HepG2 (cell line): ENCODE measurements around the gene ANKRD13C. TPM values are rescaled to one million over a fixed set of nuclear protein-coding genes. Genes with fewer than 3 reads are reported as not detected.

Experiments
- ATAC-seq: fragments of 200-7000 bp; cut with Tn5 transposase; 3 replicates; pipeline ENCODE4 v1.9.1; 2020; ENCODE audit warnings: mild to moderate bottlenecking, moderate library complexity
- BruUV-seq: library from RNA; stranded (reverse); fragments of 400-500 nt; replicated peaks from 2 replicates; lab custom pipeline; 2021; lab: Mats Ljungman, UMichigan
- CTCF ChIA-PET: fragments of 300-600 bp; formaldehyde crosslinking; extraction: SDS; loops from one replicate; lab custom pipeline; 2021; ENCODE audit warnings: low total read pairs, inconsistent platforms, low intra/inter-chr PET ratio; lab: Yijun Ruan, JAX
- POLR2A ChIA-PET: fragments of 350-600 bp; sonication (Branson Sonifier 250); formaldehyde crosslinking; loops from one replicate; lab custom pipeline; 2020; ENCODE audit warnings: antibody characterized with exemption, inconsistent platforms; lab: Yijun Ruan, JAX
- DNase-seq: peaks from one replicate; pipeline ENCODE4 v3.0.0-alpha.2; 2015; ENCODE audit warnings: low spot score
- FAIRE-seq: peaks from 3 replicates; lab custom pipeline; 2011; peaks lifted over from hg19 to GRCh38; lab: Jason Lieb, UNC
- H2AFZ ChIP-seq: one replicate; pipeline ENCODE4 v1.6.1; 2011; ENCODE audit warnings: low read length, inconsistent platforms
- H3K27ac ChIP-seq: fragments of 300-600 bp; 3 replicates; pipeline ENCODE4 v1.8.0; 2011; ENCODE audit warnings: mixed run types, mild to moderate bottlenecking, mixed read lengths, low read length, inconsistent platforms; ENCODE audit not compliant: insufficient read depth; ENCODE audit errors: extremely low read length
- H3K27me3 ChIP-seq, 2 experiments: fragments of 200-600 bp in 1 of 2; 2 replicates in 1 of 2; 3 replicates in 1 of 2; pipeline versions ENCODE4 v1.6.0 to v1.8.0; 2011; ENCODE audit warnings: low read length in 2 of 2, mild to moderate bottlenecking in 2 of 2, moderate library complexity in 2 of 2, inconsistent platforms in 1 of 2; ENCODE audit not compliant: insufficient read depth in 2 of 2, control insufficient read depth in 1 of 2
- H3K36me3 ChIP-seq, 2 experiments: fragments of 200-600 bp in 1 of 2; replicated peaks in 1 of 2; 2 replicates in 1 of 2; 3 replicates in 1 of 2; pipeline versions ENCODE4 v1.5.1 to v1.8.0; 2011; ENCODE audit warnings: low read length in 2 of 2, inconsistent platforms in 1 of 2; ENCODE audit not compliant: insufficient read depth in 2 of 2, control insufficient read depth in 1 of 2
- H3K4me1 ChIP-seq: 2 replicates; pipeline ENCODE4 v1.5.1; 2012; ENCODE audit warnings: low read length, inconsistent platforms; ENCODE audit not compliant: insufficient read depth
- H3K4me2 ChIP-seq: 2 replicates; pipeline ENCODE4 v1.6.0; 2011; ENCODE audit warnings: low read depth, low read length, inconsistent platforms
- H3K4me3 ChIP-seq, 3 experiments: fragments of 200-600 bp in 1 of 3; sonication (generic), shearing (Covaris generic) in 1 of 3; replicated peaks in 1 of 3; 2 replicates each; pipeline ENCODE4 v1.5.1; 2011 to 2016; ENCODE audit warnings: low read length in 3 of 3, inconsistent platforms in 2 of 3, low read depth in 2 of 3, mild to moderate bottlenecking in 2 of 3, control low read depth in 1 of 3, mixed read lengths in 1 of 3; ENCODE audit not compliant: insufficient read depth in 1 of 3
- H3K79me2 ChIP-seq: one replicate; pipeline ENCODE4 v1.6.1; 2011; ENCODE audit warnings: low read length, inconsistent platforms; ENCODE audit not compliant: insufficient read depth
- H3K9ac ChIP-seq: 2 replicates; pipeline ENCODE4 v1.6.0; 2011; ENCODE audit warnings: mild to moderate bottlenecking, low read depth, low read length, inconsistent platforms; ENCODE audit not compliant: insufficient read depth
- H3K9me3 ChIP-seq: 2 replicates; pipeline ENCODE4 v1.5.1; 2012; ENCODE audit warnings: mild to moderate bottlenecking, low read length
- H4K20me1 ChIP-seq: 2 replicates; pipeline ENCODE4 v1.6.0; 2011; ENCODE audit warnings: inconsistent platforms, mild to moderate bottlenecking, low read length, moderate library complexity; ENCODE audit not compliant: insufficient read depth
- HNF1A ChIP-seq, 2 experiments: sonication (generic) in 1 of 2; formaldehyde crosslinking in 1 of 2; IDR thresholded peaks; 2 replicates each; pipeline versions ENCODE4 v1.4.0 to v1.6.1; 2016 to 2020; ENCODE audit warnings: borderline replicate concordance in 1 of 2, low read depth in 1 of 2, mild to moderate bottlenecking in 1 of 2, missing genetic modification reagents in 1 of 2
- KLF9 ChIP-seq: IDR thresholded peaks from 2 replicates; pipeline ENCODE4 v1.6.1; 2016; ENCODE audit warnings: low read depth
- MLXIP ChIP-seq: sonication (generic); formaldehyde crosslinking; IDR thresholded peaks from 2 replicates; pipeline ENCODE4 v1.9.0; 2021; ENCODE audit warnings: missing genetic modification reagents, borderline replicate concordance
- NONO ChIP-seq, 2 experiments: fragments of 450-650 bp in 1 of 2; sonication (generic) in 1 of 2; formaldehyde crosslinking in 1 of 2; IDR thresholded peaks in 1 of 2; conservative IDR thresholded peaks in 1 of 2; 2 replicates each; pipeline versions ENCODE4 v1.6.1 to v1.8.0; 2017 to 2022; ENCODE audit warnings: mild to moderate bottlenecking in 1 of 2, missing genetic modification reagents in 1 of 2, moderate library complexity in 1 of 2
- PBX3 ChIP-seq: sonication (generic); formaldehyde crosslinking; IDR thresholded peaks from 2 replicates; pipeline ENCODE4 v1.8.1; 2023; ENCODE audit warnings: missing genetic modification reagents, inconsistent platforms, borderline replicate concordance
- RAD51 ChIP-seq: fragments of 450-650 bp; IDR thresholded peaks from 2 replicates; pipeline ENCODE4 v1.6.1; 2016; ENCODE audit warnings: borderline replicate concordance
- SP4 ChIP-seq: sonication (generic); formaldehyde crosslinking; IDR thresholded peaks from 2 replicates; pipeline ENCODE4 v1.8.1; 2023; ENCODE audit warnings: mild to moderate bottlenecking, missing genetic modification reagents
- ZBTB21 ChIP-seq: sonication (generic); formaldehyde crosslinking; IDR thresholded peaks from 2 replicates; pipeline ENCODE4 v1.4.0; 2020; ENCODE audit warnings: missing genetic modification reagents
- ZNF362 ChIP-seq: sonication (generic); formaldehyde crosslinking; IDR thresholded peaks from 2 replicates; pipeline ENCODE4 v1.4.0; 2020; ENCODE audit warnings: missing genetic modification reagents, mild to moderate bottlenecking, borderline replicate concordance
- ZNF570 ChIP-seq: sonication (generic); formaldehyde crosslinking; IDR thresholded peaks from 2 replicates; pipeline ENCODE4 v1.4.0; 2020; ENCODE audit warnings: mild to moderate bottlenecking, missing genetic modification reagents, borderline replicate concordance
- ZNF674 ChIP-seq: sonication (generic); formaldehyde crosslinking; IDR thresholded peaks from 2 replicates; pipeline ENCODE4 v1.5.0; 2020; ENCODE audit warnings: low read depth, mild to moderate bottlenecking, missing genetic modification reagents
- WGBS: methylation state at CpG from one replicate; pipeline ENCODE4 v1.1.6; 2017; ENCODE audit warnings: low lambda C conversion rate; 5-methylcytosine and 5-hydroxymethylcytosine counted together
- in situ Hi-C: cut with HindIII; loops from 2 replicates; pipeline ENCODE4 v1.10.0; 2017; ENCODE audit warnings: low pct_unique_long_range_greater_than_20kb; ENCODE audit not compliant: extremely low pct_ligation_motif_present
- intact Hi-C: fragments of 100-400 bp; cut with micrococcal nuclease; formaldehyde crosslinking; loops from one replicate; pipeline ENCODE4 v1.10.0; 2022; ENCODE audit not compliant: unreplicated experiment
- polyA plus RNA-seq, 8 experiments: library from polyadenylated mRNA; depleted of rRNA in 3 of 8; stranded (reverse) in 7 of 8; unstranded in 1 of 8; fragments of >200 nt; fragmentation: Illumina TruSeq in 4 of 8; extraction: Trizol in 4 of 8; gene quantifications; 2 replicates each; pipeline versions ENCODE4 v1.2.1 to v1.2.3, GENCODE V29; 2011 to 2016; ENCODE audit warnings: low read depth in 4 of 8, missing spikeins in 1 of 8, mixed read lengths in 1 of 8; ENCODE audit not compliant: insufficient read depth in 1 of 8
- total RNA-seq, 5 experiments: library from RNA; depleted of rRNA; stranded (reverse); fragments of >200 nt; fragmentation: Illumina TruSeq; extraction: Trizol; gene quantifications; 2 replicates each; pipeline ENCODE4 v1.2.3, GENCODE V29; 2016; ENCODE audit warnings: low read depth in 1 of 5

ANKRD13C gene
- total and polyA plus RNA-seq, 2 of the 13 experiments (the other 11 are each of a cell fraction or from before 2014, with no cell fraction given) = 6.2 to 17.6 TPM

- in situ Hi-C loops = no loop called here
- H3K27me3 ChIP-seq = peaks cover 0 to 9% of the 10 kb centered on the region in 2 experiments; a peak in 2 of 5 replicates
- H4K20me1 ChIP-seq = no peaks in the 10 kb centered on the region
- no TSS peak for BruUV-seq
- intact Hi-C loops = no loop called here
- ATAC-seq = no peak
- H3K36me3 ChIP-seq = no peaks in the 10 kb centered on the region
- no peak overlapping the region for H3K27ac ChIP-seq
- ChIA-PET POLR2A (no interaction called here), CTCF (no interaction called here)
- no peak overlapping the region for H3K4me2 ChIP-seq
- H3K4me3 ChIP-seq = no peak overlapping the region
- WGBS = 27% methylated on average over 1 of the region's 1 CpG
- DNase-seq = no peak
- FAIRE-seq = no peak
- H3K79me2 ChIP-seq = no peaks in the 10 kb centered on the region
- no peaks in the 10 kb centered on the region for H3K9me3 ChIP-seq
- TF ChIP-seq MLXIP = no peak
- TF ChIP-seq ZBTB21 = no peak
- no peak for TF ChIP-seq NONO (IDR thresholded peaks at IDR 0.05)
- TF ChIP-seq NONO (CRISPR knock-in tag; conservative IDR thresholded peaks at IDR 0.05) = no peak
- no peak for TF ChIP-seq ZNF362 (CRISPR knock-in tag)
- no peak for TF ChIP-seq HNF1A (IDR thresholded peaks at IDR 0.05; ENCODE audit: low read depth)
- no peak for TF ChIP-seq HNF1A (CRISPR knock-in tag; IDR thresholded peaks at IDR 0.05; ENCODE audit: borderline replicate concordance)
- no peak for TF ChIP-seq KLF9 (CRISPR knock-in tag)
- no peak for TF ChIP-seq ZNF570 (CRISPR knock-in tag)
- no peak for TF ChIP-seq PBX3
- no peak for TF ChIP-seq ZNF674 (CRISPR knock-in tag)
- no peak for TF ChIP-seq SP4 (CRISPR knock-in tag)
- no peak for TF ChIP-seq RAD51
- H3K9ac ChIP-seq = no peak overlapping the region
- no peak overlapping the region for H2AFZ ChIP-seq
- no peaks in the 10 kb centered on the region for H3K4me1 ChIP-seq
Observed at GRCh38 chr1:70401974-70402373, 47.5 kb upstream of the ANKRD13C start.
